Activated CD4-positive, alpha-beta T cell treated with anti-CD3 and anti-CD28 coated beads for 4 hours (primary cell): ENCODE measurements around the gene SERPINE2.

ENCODE experiments used
- DNase-seq, 2 donors: peaks; one replicate each; pipeline ENCODE4 v3.0.0-alpha.2; 2020

Gene SERPINE2

DNA sequence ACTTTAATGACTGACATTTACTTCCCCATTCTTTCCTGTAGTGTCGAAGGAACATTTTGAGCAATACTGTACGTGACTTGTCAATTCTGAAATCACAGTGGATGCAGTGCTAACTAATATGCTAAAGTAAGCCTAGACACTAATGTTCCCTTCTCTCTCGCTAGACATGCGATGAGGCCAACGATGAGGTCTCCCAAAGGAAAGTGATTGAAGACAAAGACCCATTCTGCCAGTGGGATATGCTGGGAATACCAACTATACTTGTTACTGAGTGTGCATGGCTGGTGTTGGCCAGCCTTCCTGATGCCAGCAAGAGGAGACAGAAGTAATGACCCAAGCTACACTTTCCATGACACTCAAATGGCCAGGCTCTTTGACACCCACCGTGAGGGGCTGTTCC, 2.5 kb upstream of the SERPINE2 start:
- DNase-seq: no peak

DNA sequence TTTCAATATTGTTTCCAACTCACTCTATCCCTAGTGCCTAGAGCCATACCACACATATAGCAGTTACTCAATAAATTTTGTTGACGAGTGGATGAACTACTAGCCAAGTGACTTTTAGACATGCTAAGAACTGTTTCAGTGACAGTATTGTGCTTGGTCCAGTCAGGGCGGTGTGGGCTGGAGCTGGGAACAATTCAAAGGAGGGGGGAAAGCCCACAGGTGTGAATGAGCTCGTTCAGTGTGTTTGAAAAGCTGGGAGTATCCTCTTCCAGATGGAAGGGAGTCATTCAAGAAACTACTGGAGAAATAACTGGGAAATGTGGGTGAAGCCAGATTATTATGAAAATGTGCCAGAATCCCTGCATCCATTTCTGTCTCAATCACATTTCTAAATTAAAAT, 1.7 kb upstream of the SERPINE2 start:
- no peak for DNase-seq

DNA sequence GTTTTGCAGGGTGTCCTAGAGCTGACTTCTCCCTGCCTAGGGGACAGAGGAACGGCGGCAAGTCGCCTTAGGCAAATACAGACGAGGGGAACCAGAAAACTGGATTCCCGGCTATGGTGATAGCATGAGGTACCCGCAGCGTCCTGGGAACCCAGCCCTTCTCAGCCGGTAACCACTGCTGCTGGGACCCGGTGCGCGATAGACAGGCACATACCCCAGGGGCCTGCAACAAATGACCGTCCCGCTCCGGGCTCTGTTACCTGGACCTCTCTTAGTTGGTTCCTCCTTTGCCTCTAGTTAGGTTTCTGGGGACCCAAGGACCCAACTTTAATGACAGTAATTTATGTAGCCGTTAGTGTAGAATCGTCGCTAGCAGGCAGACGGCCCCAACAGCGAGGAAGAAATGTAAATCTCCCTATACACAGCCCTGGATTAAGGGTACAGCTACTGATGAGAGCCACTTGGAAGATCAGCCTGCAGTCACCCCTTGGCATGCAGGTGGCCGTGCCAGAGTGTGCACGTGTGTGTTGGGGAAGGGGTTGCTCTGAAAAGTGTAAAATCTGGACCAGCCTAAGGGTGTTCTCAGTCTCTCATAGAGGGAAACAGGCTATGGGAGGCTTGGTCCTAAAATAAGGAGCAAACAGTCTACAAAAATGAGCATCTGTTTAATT, 819 bp upstream of the SERPINE2 start:
- peak in 1 of 2 donors; percentile 12 for DNase-seq

- DNase-seq: no peak
These were observed 331 bp downstream of the SERPINE2 start for GRCh38 chr2:224038830-224039079.

GRCh38 chr2:224038049-224038829, 847 bp downstream of the SERPINE2 start:
- DNase-seq: peak; percentile 31 to 39

- DNase-seq: no peak
These were observed 2.2 kb downstream of the SERPINE2 start for GRCh38 chr2:224036731-224037361.

DNA sequence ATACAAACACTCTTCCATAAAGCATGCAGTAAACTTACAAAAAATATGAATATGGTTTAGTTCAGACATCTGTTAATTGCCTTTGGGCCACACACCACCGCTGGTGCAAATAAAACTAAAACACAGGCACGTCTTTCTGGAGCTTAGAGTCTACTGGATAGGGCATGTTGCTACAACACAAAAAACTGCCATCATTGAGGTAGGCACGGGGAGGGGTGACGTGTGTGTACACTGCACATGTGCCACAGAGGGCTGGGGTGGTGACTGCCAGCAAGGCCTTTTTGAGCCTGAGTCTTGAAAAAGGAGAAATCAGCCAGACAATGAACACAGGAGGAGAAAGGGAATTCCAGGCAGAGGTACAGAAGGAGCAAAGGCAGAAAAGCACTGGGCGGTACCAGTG, 5.1 kb downstream of the SERPINE2 start:
- no peak for DNase-seq

- DNase-seq: no peak
These were observed 5.5 kb downstream of the SERPINE2 start for GRCh38 chr2:224033601-224034000.

DNA sequence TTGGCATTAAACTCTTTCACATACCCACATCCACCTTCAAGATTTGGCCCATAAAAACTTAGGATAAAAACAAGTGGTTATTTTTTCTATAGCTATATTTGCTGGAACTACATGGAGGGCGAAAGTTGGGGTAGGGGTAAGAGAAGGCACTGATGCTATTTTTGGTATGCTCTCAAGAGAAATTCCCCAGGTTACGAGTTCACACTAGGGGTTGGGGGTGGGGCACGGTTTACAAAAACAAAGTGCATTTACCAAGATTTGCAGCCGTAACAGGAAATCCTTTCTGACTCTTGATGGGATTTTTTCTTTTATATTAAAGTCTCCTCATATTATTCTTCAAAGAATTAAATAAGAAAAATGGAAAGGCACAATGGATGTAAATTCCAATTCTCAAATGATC, 6.8 kb downstream of the SERPINE2 start:
- no peak for DNase-seq

DNA sequence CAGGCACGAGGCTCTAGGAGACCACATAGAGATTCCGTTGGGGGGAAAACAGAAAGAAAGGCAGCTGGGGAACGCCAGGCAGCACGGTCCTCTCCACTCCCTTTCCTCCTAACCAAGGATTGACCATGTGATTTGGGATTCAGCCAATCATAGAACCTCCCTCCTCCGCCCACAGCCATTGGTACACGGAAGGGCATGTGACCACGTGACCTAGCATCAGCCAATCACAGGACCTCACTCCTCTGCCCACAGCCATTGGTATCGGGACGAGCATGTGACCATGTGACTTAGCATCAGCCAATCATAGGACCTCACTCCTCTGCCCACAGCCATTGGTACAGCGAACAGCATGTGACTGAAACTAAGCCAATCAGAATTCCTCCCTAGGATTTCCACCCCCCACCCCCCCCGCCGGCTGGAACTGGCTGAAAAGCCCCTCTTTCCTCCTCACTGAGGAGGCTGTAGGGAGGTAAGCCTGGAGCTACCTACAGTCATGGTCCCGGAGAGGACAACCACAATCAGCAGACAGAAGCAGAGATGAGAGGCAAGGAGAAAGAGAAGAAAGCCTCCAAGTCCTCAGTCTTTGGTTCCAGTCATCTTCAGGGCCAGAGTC, 7.6 kb downstream of the SERPINE2 start:
- DNase-seq: no peak

GRCh38 chr2:224030786-224031185, 8.3 kb downstream of the SERPINE2 start:
- no peak for DNase-seq

- DNase-seq: no peak
These were observed 9.2 kb downstream of the SERPINE2 start for GRCh38 chr2:224029876-224030275.

DNA sequence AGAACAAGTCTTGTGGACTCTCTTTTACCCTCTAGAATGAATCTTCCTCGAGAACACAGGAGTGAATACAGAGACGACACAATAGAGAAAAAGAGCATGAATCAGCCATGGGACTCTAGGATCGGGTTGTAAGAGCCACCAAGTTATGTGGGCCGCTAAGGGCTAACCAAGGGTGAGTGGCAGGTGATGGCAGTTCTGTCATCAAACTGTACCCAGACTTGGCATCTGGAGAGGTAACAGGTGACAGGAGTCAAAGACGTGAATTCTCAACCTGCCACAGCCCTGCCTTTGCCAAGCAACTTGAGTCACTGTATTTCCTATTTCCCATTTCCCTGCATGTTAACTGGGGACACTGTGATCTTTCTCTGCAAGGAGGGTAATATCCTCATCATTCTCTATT, 11.2 kb downstream of the SERPINE2 start:
- no peak for DNase-seq

DNA sequence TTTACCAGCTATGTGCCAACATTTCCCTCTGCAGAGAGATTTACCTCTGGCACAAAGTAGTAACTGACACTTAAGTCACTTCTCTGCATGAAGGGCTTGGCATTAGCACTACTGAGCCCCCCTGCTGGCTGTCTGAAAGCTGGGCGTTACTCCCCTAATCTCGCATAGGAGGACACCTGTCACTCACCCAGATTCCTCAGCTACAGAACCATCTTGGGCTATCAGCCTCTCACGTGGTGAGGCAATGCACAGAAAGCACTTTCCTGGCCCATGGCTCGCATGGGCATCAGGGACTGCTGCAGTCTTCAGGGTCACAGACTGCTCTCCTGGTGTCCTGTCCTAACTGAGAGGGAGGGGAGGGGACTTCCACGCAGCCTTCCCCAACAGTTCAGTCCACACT, 12.0 kb downstream of the SERPINE2 start:
- no peak for DNase-seq

GRCh38 chr2:224025874-224026273, 13.2 kb downstream of the SERPINE2 start:
- DNase-seq: peak; percentile 67

DNA sequence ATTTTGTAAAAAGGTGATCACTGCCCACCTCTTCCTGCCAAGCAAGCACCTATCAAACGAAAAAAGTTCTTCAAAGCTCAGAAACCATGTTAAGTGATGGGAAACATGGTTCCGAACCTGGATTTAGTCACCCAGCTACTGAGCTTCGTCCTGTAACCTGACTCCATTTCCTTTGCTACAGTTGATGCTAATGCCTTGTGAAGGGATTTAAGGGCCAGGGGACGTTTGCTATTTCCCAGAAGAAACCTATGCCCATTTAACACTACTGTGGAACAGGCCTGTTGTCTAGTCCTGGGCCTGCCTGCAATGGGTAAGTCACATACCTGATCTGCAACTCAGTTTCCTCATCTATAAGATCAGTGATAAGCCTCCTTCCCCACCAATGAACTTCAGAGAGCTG, 14.8 kb downstream of the SERPINE2 start:
- DNase-seq: no peak

- DNase-seq: no peak
These were observed 15.9 kb downstream of the SERPINE2 start for GRCh38 chr2:224023188-224023587.

GRCh38 chr2:224022486-224022885, 16.6 kb downstream of the SERPINE2 start:
- DNase-seq: no peak

GRCh38 chr2:224020523-224020922, 18.6 kb downstream of the SERPINE2 start:
- no peak for DNase-seq

- DNase-seq: no peak
These were observed 21.1 kb downstream of the SERPINE2 start for GRCh38 chr2:224017957-224018356.

- no peak for DNase-seq
These were observed 22.1 kb downstream of the SERPINE2 start for GRCh38 chr2:224016963-224017362.

DNA sequence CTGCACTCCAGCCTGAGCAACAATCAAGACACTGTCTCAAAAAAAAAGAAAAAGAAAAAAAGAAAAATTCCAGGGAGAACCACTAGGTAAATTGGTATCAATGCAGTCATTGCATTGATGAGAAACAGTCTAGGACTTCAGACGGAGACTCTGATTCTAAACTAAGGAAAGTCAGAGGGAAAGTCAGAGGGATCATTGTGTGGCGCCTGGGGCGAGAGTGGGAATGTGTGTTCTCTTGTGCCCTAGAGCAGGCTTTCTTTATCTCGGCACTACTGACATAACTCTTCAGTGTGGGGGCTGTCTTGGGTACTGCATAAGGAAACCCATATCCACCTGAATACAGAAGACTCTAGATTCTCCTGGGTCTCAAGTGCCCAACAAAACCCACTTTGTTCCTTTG, 24.8 kb downstream of the SERPINE2 start:
- no peak for DNase-seq

DNA sequence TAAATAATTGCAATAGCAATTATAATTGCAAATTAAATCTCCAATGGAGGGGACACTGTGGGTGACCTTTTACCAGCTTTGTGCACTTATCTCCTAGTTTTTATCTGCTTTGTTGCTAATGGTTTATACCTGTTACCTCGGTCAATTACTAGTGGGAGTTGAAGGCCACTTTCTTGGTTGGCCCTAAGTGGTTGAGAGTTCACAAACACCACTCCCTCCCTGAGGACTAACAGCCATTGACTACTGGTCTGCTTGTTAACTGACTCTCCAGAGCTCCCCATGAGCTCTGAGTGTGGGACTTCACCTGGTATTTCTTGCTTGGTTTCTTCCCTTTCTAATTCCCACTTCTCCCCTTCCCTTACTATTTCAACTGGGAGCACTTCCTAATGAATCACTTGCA, 27.2 kb downstream of the SERPINE2 start:
- DNase-seq: no peak
